Measurements from ENCODE around the gene FRYL.
"Not testable (repeated sequence)": the region's sequence is repeated elsewhere in the genome, so short reads cannot be mapped to it uniquely, and the experiment has no call there.

The FRYL gene

DNA sequence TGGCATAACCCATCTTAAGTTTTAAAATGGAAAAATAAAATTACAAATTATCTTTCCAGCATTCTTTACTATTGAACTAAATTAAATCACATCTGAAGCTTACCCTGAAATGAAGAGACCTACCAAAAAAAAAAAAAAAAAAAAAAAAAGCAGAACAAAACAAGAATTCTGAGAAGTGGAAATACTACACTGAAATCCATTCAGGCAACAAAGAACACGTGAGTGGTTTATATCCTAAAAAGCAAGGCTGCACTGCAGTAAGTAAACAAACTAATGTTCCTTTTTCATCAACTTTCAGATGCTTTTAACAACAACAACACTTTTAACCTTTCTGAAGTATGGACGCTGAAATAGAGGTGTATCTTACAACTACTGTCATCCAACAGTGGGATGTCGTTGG lies 7.5 kb downstream of the FRYL start:
- H3K4me3 ChIP-seq (replicated peaks; ENCODE audit: low read depth, low read length): no peak overlapping the region
- DNase-seq (ENCODE audit: low read depth): no peak
- TF ChIP-seq, protein P1, sequence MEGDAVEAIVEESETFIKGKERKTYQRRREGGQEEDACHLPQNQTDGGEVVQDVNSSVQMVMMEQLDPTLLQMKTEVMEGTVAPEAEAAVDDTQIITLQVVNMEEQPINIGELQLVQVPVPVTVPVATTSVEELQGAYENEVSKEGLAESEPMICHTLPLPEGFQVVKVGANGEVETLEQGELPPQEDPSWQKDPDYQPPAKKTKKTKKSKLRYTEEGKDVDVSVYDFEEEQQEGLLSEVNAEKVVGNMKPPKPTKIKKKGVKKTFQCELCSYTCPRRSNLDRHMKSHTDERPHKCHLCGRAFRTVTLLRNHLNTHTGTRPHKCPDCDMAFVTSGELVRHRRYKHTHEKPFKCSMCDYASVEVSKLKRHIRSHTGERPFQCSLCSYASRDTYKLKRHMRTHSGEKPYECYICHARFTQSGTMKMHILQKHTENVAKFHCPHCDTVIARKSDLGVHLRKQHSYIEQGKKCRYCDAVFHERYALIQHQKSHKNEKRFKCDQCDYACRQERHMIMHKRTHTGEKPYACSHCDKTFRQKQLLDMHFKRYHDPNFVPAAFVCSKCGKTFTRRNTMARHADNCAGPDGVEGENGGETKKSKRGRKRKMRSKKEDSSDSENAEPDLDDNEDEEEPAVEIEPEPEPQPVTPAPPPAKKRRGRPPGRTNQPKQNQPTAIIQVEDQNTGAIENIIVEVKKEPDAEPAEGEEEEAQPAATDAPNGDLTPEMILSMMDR (IDR thresholded peaks at IDR 0.05; ENCODE audit: low read length, missing control alignments): no peak

- H3K4me3 ChIP-seq (replicated peaks; ENCODE audit: low read depth, low read length): no peak overlapping the region
- DNase-seq (ENCODE audit: low read depth): no peak
- TF ChIP-seq, protein P1 (IDR thresholded peaks at IDR 0.05; ENCODE audit: low read length, missing control alignments): peak; percentile 5
Observed at GRCh38 chr4:48767055-48767929, 12.8 kb downstream of the FRYL start.

DNA sequence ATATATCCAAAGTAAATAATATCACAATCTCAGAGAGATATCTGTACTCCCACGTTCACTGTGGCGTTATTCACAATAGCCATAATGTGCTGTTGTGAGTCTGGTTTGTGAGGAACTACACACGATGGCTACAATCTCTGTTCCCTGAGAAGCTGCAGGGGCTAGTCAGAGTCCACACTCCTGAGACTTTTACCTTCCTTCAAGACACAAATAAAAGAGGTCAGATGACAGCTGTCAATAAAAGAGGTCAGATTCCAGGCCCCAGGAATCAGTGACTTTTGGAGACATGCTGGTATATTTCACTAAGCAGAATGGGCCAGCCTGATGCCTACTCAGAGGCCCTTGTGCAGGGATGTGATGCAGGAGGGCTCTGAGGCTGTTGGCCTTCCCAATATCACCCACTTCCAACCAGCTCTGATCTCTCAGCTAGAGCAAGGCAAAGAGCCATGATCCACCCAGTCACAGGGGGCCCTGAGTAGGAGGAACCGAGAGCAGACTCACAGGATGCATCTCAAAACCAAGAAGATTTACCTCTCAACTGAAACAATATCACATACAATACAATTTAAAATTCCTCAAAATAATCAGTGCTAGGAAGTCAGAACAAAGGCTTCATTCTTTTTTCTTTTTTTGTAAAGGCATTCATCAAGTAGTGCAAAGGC lies 13.8 kb downstream of the FRYL start:
- TF ChIP-seq, protein P1 (IDR thresholded peaks at IDR 0.05; ENCODE audit: low read length, missing control alignments): no peak
- DNase-seq (ENCODE audit: low read depth): no peak
- no peak overlapping the region for H3K4me3 ChIP-seq (replicated peaks; ENCODE audit: low read depth, low read length)

GRCh38 chr4:48762408-48762807 lies 17.7 kb downstream of the FRYL start:
- no peak overlapping the region for H3K4me3 ChIP-seq (replicated peaks; ENCODE audit: low read depth, low read length)
- DNase-seq (ENCODE audit: low read depth): no peak
- TF ChIP-seq, protein P1 (IDR thresholded peaks at IDR 0.05; ENCODE audit: low read length, missing control alignments): no peak

- TF ChIP-seq, protein P1 (IDR thresholded peaks at IDR 0.05; ENCODE audit: low read length, missing control alignments): no peak
- no peak overlapping the region for H3K4me3 ChIP-seq (replicated peaks; ENCODE audit: low read depth, low read length)
- no peak for DNase-seq (ENCODE audit: low read depth)
Observed at GRCh38 chr4:48761286-48761685, 18.8 kb downstream of the FRYL start.

- not testable (repeated sequence) for H3K4me3 ChIP-seq (replicated peaks; ENCODE audit: low read depth, low read length); DNase-seq (ENCODE audit: low read depth)
Observed at GRCh38 chr4:48758703-48759102, 21.4 kb downstream of the FRYL start.

GRCh38 chr4:48756689-48757220 lies 23.3 kb downstream of the FRYL start:
- TF ChIP-seq, protein P1 (IDR thresholded peaks at IDR 0.05; ENCODE audit: low read length, missing control alignments): no peak
- no peak overlapping the region for H3K4me3 ChIP-seq (replicated peaks; ENCODE audit: low read depth, low read length)
- no peak for DNase-seq (ENCODE audit: low read depth)

Data from fibroblast of pulmonary artery (primary cell).